Muscle layer of colon (tissue), 2 donors: ENCODE measurements around the gene ABLIM3.

Experiments used
- H3K27ac ChIP-seq: one replicate; pipeline ENCODE4 v1.7.0; 2013; ENCODE audit warnings: low read depth, mild to moderate bottlenecking, low read length, moderate library complexity
- H3K27me3 ChIP-seq, 2 donors: one replicate each; pipeline ENCODE4 v1.7.0; 2013; ENCODE audit warnings: low read length in 2 of 2, mild to moderate bottlenecking in 2 of 2; ENCODE audit not compliant: insufficient read depth in 2 of 2, control insufficient read depth in 1 of 2
- H3K36me3 ChIP-seq: one replicate; pipeline ENCODE4 v1.7.0; 2013; ENCODE audit warnings: mild to moderate bottlenecking, low read length; ENCODE audit not compliant: insufficient read depth
- H3K4me1 ChIP-seq: one replicate; pipeline ENCODE4 v1.7.0; 2013; ENCODE audit warnings: mild to moderate bottlenecking, low read length; ENCODE audit not compliant: insufficient read depth
- H3K4me3 ChIP-seq, 2 donors: one replicate each; pipeline ENCODE4 v1.7.0; 2013; ENCODE audit warnings: low read length in 2 of 2, low read depth in 1 of 2, mild to moderate bottlenecking in 1 of 2, moderate library complexity in 1 of 2
- H3K9ac ChIP-seq: one replicate; pipeline ENCODE4 v1.7.0; 2013; ENCODE audit warnings: low read length
- H3K9me3 ChIP-seq: one replicate; pipeline ENCODE4 v1.7.0; 2013; ENCODE audit warnings: mild to moderate bottlenecking, low read length
- donor health status: abdominal sarcoma.
- donor health status: Adenocarcinoma of cecum.

Gene ABLIM3

GRCh38 chr5:149134778-149135500 is 6.4 kb upstream of the ABLIM3 start:
- no peaks in the 10 kb centered on the region for H3K36me3 ChIP-seq
- no peak overlapping the region for H3K27ac ChIP-seq
- H3K4me1 ChIP-seq, result no peaks in the 10 kb centered on the region
- H3K4me3 ChIP-seq, result no peak overlapping the region
- H3K27me3 ChIP-seq, result no peaks in the 10 kb centered on the region
- no peak overlapping the region for H3K9ac ChIP-seq
- H3K9me3 ChIP-seq, result no peaks in the 10 kb centered on the region

DNA sequence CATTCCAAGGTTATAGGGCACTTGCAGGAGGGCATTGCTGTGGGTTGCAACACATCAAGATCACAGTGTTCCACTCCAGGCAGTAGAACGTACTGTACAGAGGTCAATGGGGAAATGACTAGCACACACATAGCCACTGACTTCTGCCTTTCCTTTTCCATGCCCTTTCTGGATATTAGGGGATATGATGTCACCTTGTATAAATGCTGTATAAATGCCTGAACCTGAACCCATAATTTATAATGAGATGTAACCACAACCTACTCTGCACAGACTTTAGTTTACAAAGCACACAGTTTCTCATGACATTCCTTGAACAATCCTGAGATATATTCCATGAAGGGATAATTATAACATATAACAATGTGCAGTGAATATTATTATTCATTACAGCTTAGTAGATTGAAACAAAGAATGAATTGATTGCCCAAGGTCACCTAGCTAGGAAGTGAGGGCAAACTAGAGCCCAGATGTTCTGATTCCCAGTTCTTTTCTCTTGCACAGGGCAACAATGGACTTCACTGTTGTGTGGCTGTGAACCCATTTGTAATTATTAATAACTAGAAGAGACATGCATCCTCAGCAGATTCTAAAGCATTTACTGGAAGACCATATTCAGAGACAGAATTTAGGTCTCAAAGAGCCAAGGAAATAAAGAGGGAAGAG is 5.6 kb upstream of the ABLIM3 start:
- no peak overlapping the region for H3K27ac ChIP-seq
- H3K4me1 ChIP-seq, result no peaks in the 10 kb centered on the region
- no peaks in the 10 kb centered on the region for H3K36me3 ChIP-seq

DNA sequence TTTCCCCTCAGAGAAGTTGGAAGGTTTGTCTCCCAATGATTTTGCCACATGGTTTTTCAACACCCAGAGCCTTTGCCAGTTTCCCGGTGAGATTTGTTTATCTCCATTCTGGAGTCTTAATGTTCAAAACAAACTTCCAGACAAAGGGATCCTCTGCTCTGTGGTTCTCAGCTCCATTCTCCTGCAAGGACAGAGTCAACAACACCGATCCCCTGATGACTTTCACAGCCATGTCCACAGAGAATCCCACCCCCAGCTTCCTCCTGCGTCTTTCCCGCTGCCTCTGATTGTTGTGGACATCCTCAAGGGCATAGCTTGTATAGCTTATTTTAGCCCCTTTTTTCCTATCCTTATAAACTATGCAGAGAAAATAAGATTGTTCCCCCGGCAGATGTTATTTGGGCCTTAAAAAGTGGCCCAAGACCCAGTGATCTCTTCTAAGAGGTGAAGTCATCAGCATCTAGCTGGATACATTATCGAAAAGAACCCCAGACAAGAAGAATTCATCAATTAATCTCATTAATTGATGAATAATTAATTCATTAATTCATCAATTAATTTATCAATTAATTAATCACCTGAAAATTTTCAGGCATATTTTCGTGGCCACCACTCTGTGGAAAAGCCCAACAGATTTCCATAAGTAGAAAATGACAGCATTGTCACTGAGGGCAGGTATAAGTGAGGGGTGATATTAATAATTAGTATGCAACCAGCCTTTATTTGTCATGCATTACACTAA is 2.9 kb upstream of the ABLIM3 start:
- Histone ChIP-seq H3K9ac (no peak overlapping the region), H3K27ac (no peak overlapping the region), H3K27me3 (no peaks in the 10 kb centered on the region), H3K4me1 (no peaks in the 10 kb centered on the region), H3K4me3 (no peak overlapping the region), H3K36me3 (no peaks in the 10 kb centered on the region), H3K9me3 (no peaks in the 10 kb centered on the region)

More for the DNA sequence above, 5.6 kb upstream of the ABLIM3 start:
- Histone ChIP-seq H3K9me3 (no peaks in the 10 kb centered on the region), H3K4me3 (no peak overlapping the region), H3K9ac (no peak overlapping the region), H3K27me3 (no peaks in the 10 kb centered on the region)

- Histone ChIP-seq H3K27ac (no peak overlapping the region), H3K4me1 (no peaks in the 10 kb centered on the region), H3K4me3 (no peak overlapping the region)
These were observed 893 bp upstream of the ABLIM3 start for GRCh38 chr5:149140197-149141002.

GRCh38 chr5:149141957-149142851 is 911 bp downstream of the ABLIM3 start:
- H3K9me3 ChIP-seq, result no peaks in the 10 kb centered on the region
- no peaks in the 10 kb centered on the region for H3K4me1 ChIP-seq
- no peaks in the 10 kb centered on the region for H3K27me3 ChIP-seq
- H3K27ac ChIP-seq, result no peak overlapping the region
- H3K36me3 ChIP-seq, result no peaks in the 10 kb centered on the region
- H3K9ac ChIP-seq, result peak overlapping the region; percentile 17
- peak overlapping the region; percentile 68 to 88 for H3K4me3 ChIP-seq

More at GRCh38 chr5:149140197-149141002, 893 bp upstream of the ABLIM3 start:
- H3K9me3 ChIP-seq, result no peaks in the 10 kb centered on the region
- no peak overlapping the region for H3K9ac ChIP-seq
- no peaks in the 10 kb centered on the region for H3K27me3 ChIP-seq
- no peaks in the 10 kb centered on the region for H3K36me3 ChIP-seq

DNA sequence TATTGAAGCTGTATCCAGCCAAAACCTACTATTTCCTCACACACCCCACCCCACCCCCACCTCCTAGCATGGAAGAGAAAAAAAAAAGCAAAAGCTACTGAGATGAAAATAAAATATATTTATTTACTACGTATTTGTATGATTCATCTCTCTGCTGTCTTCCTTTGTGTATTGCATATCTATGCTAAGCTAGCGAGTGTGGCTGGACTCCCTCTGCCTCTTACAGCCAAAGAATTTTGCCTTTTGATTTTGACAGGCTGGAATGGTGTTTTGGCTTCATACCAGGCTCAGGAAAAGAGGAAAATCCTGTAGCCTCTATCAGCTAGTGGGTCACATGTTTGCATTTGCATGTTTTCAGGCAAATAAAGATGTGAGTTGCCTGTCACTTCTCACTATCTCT is 2.2 kb downstream of the ABLIM3 start:
- H3K9ac ChIP-seq, result no peak overlapping the region
- no peaks in the 10 kb centered on the region for H3K9me3 ChIP-seq
- H3K36me3 ChIP-seq, result no peaks in the 10 kb centered on the region
- H3K4me3 ChIP-seq, result no peak overlapping the region
- no peak overlapping the region for H3K27ac ChIP-seq
- no peaks in the 10 kb centered on the region for H3K27me3 ChIP-seq
- H3K4me1 ChIP-seq, result no peaks in the 10 kb centered on the region

DNA sequence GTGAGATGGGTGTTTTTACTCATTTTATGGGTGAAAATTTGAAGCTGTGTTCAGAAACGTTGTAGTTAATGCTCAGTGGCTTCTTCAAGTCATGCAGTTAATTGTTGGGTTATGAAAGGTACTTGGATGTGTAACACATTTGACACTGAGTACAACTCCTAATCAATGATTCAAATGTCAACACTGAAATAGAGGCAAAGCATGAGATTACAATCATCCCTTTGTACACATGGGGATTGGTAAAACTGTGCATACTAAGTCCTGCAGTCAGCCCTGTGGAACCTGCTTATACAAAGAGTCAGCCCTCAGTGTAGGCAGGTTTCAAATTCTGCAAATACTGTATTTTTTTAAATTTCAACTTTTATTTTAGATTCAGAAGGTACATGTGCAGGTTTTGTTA is 3.3 kb downstream of the ABLIM3 start:
- Histone ChIP-seq H3K4me1 (no peaks in the 10 kb centered on the region), H3K9ac (no peak overlapping the region), H3K27ac (no peak overlapping the region), H3K36me3 (no peaks in the 10 kb centered on the region), H3K9me3 (no peaks in the 10 kb centered on the region), H3K4me3 (no peak overlapping the region), H3K27me3 (no peaks in the 10 kb centered on the region)

DNA sequence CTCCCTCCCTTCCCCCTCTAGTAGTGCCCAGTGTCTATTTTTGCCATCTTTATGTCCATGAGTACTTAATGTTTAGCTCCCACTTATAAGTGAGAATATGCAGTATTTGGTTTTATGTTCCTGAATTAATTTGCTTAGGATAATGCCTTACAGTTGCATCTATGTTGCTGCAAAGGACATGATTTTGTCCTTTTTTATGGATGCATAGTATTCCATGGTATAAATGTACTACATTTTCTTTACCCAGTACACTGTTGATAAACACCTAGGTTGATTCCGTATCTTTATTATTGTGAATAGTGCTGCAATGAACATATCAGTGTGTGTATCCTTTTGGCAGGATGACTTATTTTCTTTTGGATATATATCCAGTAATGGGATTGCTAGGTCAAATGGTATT is 3.8 kb downstream of the ABLIM3 start:
- Histone ChIP-seq H3K36me3 (no peaks in the 10 kb centered on the region), H3K4me3 (no peak overlapping the region), H3K9me3 (no peaks in the 10 kb centered on the region), H3K27ac (no peak overlapping the region), H3K4me1 (no peaks in the 10 kb centered on the region), H3K27me3 (no peaks in the 10 kb centered on the region), H3K9ac (no peak overlapping the region)

DNA sequence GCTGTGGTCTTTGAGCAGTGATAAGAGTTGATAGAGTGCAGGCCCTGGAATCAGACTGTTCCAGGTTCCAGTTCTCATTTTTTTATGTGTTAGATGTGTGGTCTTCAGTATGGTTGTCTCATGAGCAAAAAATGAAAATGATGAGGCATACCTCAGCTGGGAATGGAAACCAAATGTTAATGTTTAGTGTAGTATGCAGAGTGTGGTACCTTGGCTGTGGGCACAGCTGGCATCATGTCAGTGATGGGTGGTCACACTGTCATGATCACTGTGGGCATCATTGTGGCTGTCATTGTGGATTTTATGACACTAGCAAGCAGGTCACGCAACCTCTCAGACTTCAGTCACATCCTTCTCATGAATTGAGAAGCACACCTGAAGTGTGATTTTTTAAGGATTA is 6.4 kb downstream of the ABLIM3 start:
- Histone ChIP-seq H3K36me3 (no peaks in the 10 kb centered on the region), H3K4me3 (no peak overlapping the region), H3K9me3 (no peaks in the 10 kb centered on the region), H3K27me3 (no peaks in the 10 kb centered on the region), H3K27ac (no peak overlapping the region), H3K9ac (no peak overlapping the region), H3K4me1 (peaks cover 4% of the 10 kb centered on the region)

DNA sequence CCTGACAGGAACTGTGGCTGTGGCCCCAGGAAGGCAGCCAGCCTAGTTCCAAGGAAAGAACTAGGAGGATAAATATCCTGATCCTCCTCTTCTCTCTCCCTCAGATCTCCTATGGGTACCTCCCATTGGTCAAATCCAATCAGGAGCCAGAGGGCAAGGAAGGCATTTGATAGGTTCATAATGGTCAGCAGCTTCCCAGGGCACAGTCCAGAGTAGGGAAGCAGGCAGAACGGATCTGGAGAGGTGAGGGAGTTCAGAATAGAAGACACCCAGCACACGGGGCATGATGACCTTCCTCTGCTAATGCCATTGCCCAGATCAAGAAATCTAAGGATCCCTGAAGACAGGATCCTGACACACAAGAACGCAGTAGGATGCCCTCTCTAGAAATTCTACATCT is 8.6 kb downstream of the ABLIM3 start:
- Histone ChIP-seq H3K4me3 (no peak overlapping the region), H3K4me1 (peaks cover 6% of the 10 kb centered on the region), H3K27me3 (no peaks in the 10 kb centered on the region), H3K9ac (no peak overlapping the region), H3K36me3 (no peaks in the 10 kb centered on the region), H3K9me3 (no peaks in the 10 kb centered on the region), H3K27ac (no peak overlapping the region)
